Activated CD8-positive, alpha-beta memory T cell treated with anti-CD3 and anti-CD28 coated beads, Interleukin-2, amount 50 U/mL, for 1 hour (primary cell): Measurements from ENCODE around the gene TEX36.
"Not testable (repeated sequence)": the region's sequence is repeated elsewhere in the genome, so short reads cannot be mapped to it uniquely, and the experiment has no call there.

Source experiments
- DNase-seq: peaks from one replicate; pipeline ENCODE4 v3.0.0-alpha.2; 2020; ENCODE audit errors: extremely low read depth

The TEX36 gene

DNA sequence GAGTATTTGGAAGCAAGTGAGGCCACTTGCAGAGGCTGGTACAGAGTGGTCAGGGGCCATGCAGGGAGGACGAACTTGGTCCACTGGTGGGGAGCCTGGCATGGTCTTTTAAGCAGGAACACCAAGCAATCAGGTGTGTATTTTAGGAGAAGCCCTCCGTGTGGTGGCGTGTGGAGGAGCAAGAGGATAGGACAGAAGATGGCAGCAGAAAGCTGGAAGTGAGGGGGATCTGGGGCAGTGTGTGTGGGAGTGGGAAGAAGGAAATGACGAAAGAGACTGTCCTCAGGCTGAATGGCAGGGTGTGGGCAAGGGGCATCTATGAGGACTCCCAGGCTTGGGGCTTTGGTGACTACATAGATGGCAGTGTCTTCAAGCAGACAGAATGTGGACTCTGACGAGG, 51.2 kb downstream of the TEX36 start:
- DNase-seq, result no peak

DNA sequence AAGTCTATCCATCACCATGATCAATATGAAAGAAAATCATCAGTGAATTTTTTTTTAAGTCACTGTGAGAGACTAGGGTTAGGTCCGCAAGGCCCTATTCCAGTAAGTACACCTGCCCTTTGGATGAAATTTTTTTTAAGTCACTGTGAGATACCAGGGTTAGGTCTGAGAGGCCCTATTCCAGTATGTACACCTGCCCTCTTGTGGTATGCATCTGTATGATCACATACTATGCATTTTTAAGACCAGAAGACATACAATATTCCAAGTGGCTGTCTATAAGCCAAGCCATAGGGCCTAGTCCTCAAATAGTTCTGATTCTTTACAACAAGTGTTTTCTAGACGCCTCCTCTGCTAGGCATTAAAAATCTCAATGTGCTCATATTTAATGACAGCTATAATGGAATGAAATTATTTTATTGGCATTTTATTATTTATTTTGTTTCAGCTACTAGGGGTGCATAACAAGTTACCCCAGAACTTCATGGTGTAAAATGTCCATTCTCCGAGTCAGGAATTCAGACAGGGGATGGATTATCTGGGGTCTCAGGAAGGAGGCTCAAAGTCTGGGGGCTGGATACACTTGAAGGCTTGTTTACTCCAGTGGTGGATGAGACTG, 53.1 kb downstream of the TEX36 start:
- DNase-seq, result no peak

DNA sequence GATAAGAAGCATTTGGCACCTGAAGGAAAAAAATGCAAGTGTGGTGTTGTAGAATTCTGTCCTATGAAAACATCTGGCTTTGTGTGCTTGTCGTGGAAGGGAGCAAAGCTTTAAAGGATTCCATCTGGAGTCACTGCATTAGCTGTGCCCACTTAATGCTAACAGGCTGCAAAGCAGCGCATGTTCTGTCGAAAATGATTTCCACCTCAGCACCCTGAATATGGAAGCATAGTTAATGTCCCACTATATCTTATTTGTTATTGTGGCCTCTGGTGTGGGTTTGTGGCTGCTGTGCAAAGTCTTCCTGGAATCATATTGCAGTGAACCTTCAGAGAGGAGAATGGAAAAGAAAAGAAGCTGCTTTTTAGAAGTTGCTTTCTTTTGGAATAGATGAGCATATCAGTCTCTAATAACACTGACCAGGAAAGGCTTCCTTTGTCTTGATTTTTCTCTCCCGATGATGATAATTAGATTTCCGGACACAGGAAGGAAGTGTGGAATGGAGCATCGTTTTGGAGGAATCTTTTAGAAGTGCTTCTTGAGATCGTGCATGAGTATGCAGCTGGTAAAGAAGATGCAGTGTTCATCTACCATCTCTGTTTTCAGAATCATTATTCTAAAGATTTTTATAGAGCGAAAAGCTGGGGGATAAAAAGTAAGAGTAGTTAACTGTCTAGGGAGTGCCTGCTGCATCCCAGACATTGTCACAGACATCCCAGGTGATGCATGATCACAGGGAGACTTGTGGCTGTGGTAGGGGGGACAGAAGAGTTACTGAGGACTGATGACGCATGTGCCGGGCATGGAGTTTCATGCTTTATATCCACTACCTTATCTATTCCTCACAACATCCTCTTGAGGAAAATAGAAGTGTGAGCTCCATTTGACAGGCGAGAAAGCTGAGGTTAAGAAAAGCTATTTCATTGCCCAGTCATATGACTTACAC, 54.6 kb downstream of the TEX36 start:
- DNase-seq, result no peak

DNA sequence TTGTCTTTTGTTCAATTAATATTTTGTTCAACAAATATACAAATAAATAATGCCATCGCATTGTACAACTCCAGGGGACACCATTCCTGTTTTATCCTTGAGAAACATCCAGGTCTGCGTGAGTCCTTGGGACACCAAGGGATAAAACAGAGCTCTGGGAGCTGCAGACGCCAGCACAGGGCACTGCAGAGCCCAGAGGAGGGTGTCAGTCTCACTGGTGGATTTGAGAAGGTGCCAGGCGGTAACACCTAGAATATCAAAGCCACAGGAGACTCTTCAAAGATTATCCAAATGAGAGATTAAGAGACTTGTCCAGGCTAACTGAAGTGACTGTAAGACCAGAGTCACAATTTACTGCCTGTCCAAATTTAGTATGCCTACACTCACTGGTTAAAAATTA, 55.3 kb downstream of the TEX36 start:
- DNase-seq, result no peak

DNA sequence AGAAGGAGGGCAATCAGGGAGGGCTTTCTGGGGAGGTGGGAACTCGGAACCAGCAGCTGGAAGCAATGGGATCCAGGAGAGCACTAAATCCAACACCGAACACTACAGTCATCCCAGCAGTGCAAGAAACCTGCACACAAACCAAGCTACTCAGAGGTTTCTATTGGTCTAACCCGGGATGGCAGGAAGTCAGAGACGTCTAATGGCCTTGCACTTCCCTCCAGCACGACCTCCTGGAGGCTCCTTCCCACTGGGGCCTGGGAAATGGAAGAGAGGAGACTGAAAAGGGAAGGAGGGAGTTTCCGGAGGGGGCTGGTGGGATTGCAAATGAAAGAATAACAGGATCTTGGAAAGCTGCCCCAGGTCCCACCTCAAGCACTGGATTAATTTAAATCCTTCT, 56.3 kb downstream of the TEX36 start:
- no peak for DNase-seq

DNA sequence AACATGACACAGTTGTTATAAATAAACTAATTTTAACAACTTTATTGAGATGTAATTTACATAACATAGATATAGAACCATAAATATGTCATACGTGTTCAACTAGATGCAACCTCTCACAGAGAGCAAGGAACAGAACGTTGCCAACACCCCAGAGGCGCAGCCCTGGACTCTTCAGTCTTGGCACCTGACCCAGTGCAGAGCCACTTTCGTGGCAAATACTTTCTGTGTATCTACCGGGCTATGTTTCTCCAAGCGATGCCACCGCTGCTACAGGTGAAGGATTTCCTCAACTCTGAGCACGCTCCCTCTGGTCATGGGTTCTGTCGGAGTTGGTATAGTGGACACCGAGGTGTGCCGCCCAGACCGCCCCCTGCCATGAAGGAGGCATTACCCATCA, 57.4 kb downstream of the TEX36 start:
- no peak for DNase-seq

DNA sequence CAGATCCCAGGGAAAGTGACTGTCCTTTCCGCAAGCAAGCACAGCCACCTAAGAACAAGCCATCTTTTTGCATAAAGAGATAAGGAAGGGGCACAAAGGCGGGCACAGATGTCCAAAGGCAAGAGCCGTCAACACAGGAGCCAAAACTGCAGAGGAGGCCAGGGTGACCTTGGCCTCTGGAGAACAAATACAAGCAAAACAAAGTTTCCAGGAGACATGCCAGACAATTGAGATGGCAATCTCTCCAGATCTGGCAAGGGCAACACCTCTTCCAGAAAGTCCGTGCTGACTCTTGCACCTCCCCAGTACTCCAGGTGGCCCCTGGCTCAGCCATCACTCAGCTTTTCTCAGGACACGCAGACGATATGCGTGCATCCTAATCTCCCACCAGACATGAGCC, 58.2 kb downstream of the TEX36 start:
- DNase-seq, result no peak

DNA sequence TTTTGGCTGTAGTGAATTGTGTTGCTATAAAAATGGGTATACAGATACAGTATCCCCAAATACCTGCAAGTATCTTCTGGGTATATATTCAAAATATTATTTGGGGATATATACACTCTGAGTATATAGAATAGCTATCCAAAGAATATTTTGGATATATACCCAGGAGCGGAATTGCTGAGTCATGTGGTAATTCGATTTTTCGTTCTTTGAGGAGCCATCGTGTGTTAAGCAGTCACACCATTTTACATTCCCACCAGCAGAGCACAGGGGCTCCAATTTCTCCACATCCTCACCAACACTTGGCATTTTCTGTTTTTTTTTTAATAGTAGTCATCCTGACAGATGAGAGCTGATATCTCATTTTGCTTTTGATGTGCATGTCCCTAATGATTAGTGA, 61.9 kb downstream of the TEX36 start:
- DNase-seq, result no peak

DNA sequence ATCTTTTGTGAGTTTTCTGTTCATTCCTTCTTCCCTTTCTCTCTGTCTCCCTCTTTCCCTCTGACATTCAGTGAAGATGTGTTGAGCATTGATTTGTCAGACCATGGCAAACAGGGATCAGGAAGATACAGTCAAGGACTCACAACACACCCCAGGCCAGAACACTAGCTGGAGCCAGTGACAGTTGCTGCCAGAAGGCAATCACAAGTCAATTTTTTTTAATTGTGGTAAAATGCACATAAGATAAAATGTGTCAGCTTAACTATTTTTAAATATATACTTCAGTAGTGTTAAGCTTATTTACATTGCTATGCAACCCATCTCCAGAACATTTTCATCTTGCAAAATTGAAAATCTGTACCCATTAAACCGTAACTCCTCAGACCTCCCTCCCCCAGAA, 62.6 kb downstream of the TEX36 start:
- no peak for DNase-seq

DNA sequence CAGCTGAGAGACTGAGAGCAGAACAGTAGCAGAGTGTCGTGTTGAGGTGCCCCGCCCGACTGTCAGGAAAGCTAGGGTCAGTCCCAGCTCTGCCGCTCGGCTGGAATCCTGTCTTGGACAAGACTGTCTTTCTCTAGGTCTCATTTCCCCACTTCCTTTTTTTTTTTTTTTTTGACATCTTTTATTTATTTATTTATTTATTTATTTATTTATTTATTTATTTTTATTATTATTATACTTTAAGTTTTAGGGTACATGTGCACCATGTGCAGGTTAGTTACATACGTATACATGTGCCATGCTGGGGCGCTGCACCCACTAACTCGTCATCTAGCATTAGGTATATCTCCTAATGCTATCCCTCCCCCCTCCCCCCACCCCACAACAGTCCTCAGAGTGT, 69.9 kb downstream of the TEX36 start:
- not testable (repeated sequence) for DNase-seq

DNA sequence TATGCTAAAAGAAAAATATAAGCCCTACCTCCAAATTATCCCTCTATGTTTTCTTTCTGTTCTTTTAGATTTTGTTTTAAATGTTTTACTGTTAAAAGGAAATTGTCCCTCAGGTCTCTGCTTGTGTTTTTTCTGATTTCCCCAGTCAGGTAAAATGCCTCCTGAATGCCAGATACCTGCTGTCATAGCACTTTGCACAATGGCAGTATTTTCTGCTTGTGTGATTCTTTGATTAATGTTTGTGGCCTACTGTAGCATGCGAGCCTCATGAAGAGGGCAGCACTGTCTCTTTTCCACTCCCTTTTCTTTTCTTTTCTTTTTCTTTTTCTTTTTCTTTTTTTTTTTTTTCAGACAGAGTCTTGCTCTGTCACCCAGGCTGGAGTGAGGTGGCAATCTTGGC, 71.2 kb downstream of the TEX36 start:
- DNase-seq, result no peak

DNA sequence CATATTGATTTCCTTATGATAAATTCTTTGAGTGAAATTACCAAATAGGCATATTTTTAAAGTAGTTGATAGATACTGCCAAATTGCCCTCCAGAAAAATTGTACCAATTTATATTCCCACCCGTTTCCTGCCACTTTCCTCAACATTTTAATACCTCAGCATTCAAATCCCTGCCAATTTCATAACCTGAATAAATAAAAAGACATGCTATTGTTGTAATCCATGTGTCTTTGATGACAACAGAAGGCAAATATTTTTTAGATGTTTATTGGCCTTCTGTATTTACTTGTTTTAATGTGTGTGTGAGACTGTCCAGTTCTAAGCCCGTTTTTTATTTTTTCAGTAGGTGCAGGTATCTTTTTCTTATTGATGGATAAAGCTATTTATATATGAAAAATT, 71.7 kb downstream of the TEX36 start:
- DNase-seq, result no peak

DNA sequence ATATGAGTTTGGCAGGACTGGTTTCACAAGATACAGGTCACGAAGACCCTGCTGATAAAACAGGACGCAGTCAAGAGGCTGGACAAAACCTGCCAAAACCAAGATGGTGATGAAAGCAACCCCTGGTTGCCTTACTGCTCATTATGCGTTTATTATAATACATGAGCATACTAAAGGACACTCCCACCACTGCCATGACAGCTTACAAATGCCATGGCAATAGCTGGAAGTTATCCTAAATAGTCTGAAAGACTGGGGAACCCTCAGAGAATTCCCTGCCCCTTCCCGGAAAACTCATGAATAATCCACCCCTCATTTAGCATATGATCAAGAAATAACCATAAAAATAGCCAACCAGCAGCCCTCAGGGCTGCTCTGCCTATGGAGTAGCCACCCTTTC, 73.1 kb downstream of the TEX36 start:
- DNase-seq, result no peak

DNA sequence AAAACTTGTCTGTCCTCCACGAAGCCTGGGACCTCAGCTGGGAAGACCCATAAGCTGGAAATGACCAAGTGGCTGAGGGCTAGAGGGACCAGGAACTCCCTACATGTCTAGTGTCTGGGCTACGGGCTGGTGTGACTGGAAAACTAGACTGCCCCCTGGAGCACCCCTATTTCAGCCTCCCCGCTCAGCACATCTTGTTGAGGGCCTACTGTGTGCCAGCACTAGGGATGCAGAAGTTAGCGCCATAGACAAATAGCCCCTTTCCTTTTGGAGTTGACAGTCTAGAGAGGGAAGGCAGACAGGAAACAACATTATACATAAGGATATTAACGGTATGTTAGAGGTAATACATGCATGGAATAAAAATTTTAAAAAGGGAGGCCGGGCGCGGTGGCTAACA, 74.5 kb downstream of the TEX36 start:
- no peak for DNase-seq

DNA sequence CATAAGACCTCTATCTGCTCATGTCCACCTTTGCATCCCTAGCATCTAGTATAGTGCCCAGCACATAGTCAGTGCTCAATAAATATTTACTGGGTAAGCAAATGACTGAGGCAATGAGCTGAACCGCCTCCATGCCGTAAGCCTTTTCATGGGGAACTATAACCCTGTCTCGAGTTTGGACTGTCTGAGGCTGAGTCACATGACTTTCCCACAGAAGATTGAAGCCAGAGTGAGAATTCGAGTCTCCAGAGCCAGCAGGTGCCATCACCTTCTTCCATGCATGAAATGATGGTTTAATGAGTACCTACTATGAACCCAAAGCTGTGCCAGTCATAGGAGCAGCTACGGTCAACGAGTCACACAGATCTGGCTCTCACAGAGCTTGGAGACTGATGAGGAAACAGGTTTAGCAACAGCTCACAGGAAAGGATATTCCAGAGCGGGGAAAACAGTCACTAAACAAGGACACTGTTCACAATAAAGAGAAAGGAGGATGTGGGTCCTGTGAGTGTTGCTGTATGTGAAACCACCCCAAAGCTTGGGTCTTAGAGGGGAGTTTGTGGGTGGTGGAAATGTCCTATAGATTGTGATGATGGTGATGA, 75.2 kb downstream of the TEX36 start:
- no peak for DNase-seq

DNA sequence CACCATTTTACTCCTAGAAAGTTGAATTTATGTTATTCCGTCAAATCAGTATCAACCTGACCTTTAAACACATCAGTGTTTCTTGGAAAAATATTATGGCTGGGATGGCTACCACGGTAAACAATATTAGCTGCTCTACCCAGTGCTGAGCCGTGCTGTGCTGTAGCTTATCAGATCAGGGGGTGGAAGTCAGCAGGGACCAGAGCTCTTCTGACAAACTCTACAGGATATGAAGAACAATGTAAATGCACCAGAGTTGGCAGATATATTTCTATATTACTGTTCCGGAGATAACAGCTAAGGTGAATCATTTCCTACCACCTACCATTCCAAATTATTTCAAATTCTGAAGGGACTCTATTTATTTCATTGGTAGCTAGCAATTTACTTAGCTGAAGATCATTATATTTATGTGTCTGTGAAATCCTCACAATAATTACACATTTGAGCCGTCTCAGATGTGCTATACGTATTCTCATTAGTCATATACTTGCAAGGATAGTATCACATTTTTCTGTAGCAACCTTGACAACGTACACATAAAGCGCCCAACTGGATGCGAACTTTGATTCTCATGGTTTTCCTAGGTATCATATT, 76.5 kb downstream of the TEX36 start:
- DNase-seq, result no peak
